CD4-positive, alpha-beta T cell (primary cell): ENCODE data around the gene C8G. TPM values are rescaled to one million over a fixed set of nuclear protein-coding genes. Genes with fewer than 3 reads are reported as not detected.

ENCODE experiments used
- ATAC-seq: fragments of 200-7000 bp; cut with Tn5 transposase; one replicate; pipeline ENCODE4 v1.10.0; 2022; ENCODE audit warnings: mild to moderate bottlenecking; ENCODE audit not compliant: poor library complexity
- CTCF ChIA-PET: fragments of 350-600 bp; sonication (Branson Sonifier 250); formaldehyde crosslinking; loops from one replicate; lab custom pipeline; 2021; ENCODE audit warnings: antibody characterized with exemption, inconsistent platforms; lab: Charles Lee
- POLR2A ChIA-PET: fragments of 350-600 bp; sonication (Branson Sonifier 250); formaldehyde crosslinking; loops from one replicate; lab custom pipeline; 2021; ENCODE audit warnings: antibody characterized with exemption, inconsistent platforms; lab: Charles Lee
- DNase-seq, 14 experiments: peaks; one replicate each; pipeline ENCODE4 v3.0.0-alpha.2; 2013 to 2020; ENCODE audit warnings: mixed read lengths in 2 of 14
- H3K27ac ChIP-seq, 2 donors: one replicate each; pipeline versions ENCODE4 v1.5.1 to v1.7.0; 2013; ENCODE audit warnings: low read length in 2 of 2, low read depth in 1 of 2, mild to moderate bottlenecking in 1 of 2
- H3K27me3 ChIP-seq, 2 experiments: 1 replicate in 1 of 2; 2 replicates in 1 of 2; pipeline versions ENCODE4 v1.6.1 to v1.7.0; 2013; ENCODE audit warnings: low read length in 2 of 2, control low read depth in 1 of 2, mild to moderate bottlenecking in 1 of 2, moderate library complexity in 1 of 2; ENCODE audit not compliant: insufficient read depth in 2 of 2, control insufficient read depth in 1 of 2
- H3K36me3 ChIP-seq: one replicate; pipeline ENCODE4 v1.6.1; 2013; ENCODE audit warnings: low read length, control low read depth; ENCODE audit not compliant: insufficient read depth
- H3K4me1 ChIP-seq: one replicate; pipeline ENCODE4 v1.6.1; 2013; ENCODE audit warnings: low read length, control low read depth; ENCODE audit not compliant: insufficient read depth
- H3K4me3 ChIP-seq: one replicate; pipeline ENCODE4 v1.5.1; 2013; ENCODE audit warnings: mild to moderate bottlenecking, low read length, moderate library complexity
- H3K9me3 ChIP-seq, 2 experiments: 1 replicate in 1 of 2; 2 replicates in 1 of 2; pipeline versions ENCODE4 v1.6.1 to v1.7.0; 2013; ENCODE audit warnings: low read length in 2 of 2, mild to moderate bottlenecking in 2 of 2, control low read depth in 1 of 2, moderate library complexity in 1 of 2; ENCODE audit not compliant: control insufficient read depth in 1 of 2, insufficient read depth in 1 of 2
- H3K27ac Mint-ChIP-seq: one replicate; pipeline ENCODE4 v1.8.0; 2020; ENCODE audit warnings: mixed read lengths
- H3K27me3 Mint-ChIP-seq: one replicate; pipeline ENCODE4 v1.8.0; 2021; ENCODE audit warnings: mixed read lengths
- H3K36me3 Mint-ChIP-seq: one replicate; pipeline ENCODE4 v1.8.0; 2021; ENCODE audit warnings: low read depth, mixed read lengths
- H3K4me1 Mint-ChIP-seq: one replicate; pipeline ENCODE4 v1.8.0; 2021; ENCODE audit warnings: low read depth, mixed read lengths
- H3K4me3 Mint-ChIP-seq: one replicate; pipeline ENCODE4 v1.8.0; 2020; ENCODE audit warnings: mild to moderate bottlenecking, mixed read lengths
- H3K9me3 Mint-ChIP-seq: one replicate; pipeline ENCODE4 v1.8.0; 2020; ENCODE audit warnings: mixed read lengths
- CTCF ChIP-seq: fragments of 200-600 bp; IDR thresholded peaks from one replicate; pipeline ENCODE4 v1.8.0; 2022; ENCODE audit warnings: antibody characterized with exemption, mild to moderate bottlenecking
- intact Hi-C, 2 experiments: fragments of 100-400 bp; cut with DNase I in 1 of 2; cut with micrococcal nuclease in 1 of 2; formaldehyde crosslinking; loops; one replicate each; pipeline versions ENCODE4 v1.15.1 to v1.9.0; 2023 to 2025; cut with DNase I, micrococcal nuclease
- total RNA-seq, 174 experiments: library from RNA in 2 of 174; stranded (reverse) in 2 of 174; gene quantifications; one replicate each; pipeline ENCODE4 v1.2.3 and lab custom pipeline; 2021 to 2026

The C8G gene
- total RNA-seq, 2 experiments from 2014 or later = not detected

DNA sequence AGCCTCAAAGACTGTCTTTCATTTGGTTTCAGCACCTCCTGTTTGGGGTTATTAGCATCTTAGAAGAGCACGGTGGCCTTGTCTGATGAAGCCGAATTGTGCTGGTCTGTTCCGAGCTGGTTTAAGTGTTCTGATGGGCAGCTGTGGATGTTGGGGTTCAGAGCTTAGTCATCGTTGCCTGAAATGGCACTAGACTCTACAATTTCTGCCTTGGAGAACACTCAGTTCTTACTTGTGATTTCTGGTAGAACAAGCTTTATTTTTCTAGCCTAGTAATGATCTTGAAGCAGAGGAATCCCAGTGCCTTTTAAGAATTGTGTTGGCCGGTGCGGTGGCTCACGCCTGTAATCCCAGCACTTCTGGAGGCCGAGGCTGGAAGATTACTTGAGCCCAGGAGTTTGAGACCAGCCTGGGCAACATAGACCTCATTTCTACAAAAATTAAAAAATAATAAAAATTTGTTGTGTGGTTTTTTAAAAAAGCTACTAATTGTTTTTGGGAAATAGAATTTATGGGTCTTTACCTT, 8.3 kb upstream of the C8G start:
- H3K36me3 ChIP-seq = peaks cover 19% of the 10 kb centered on the region
- no peaks in the 10 kb centered on the region for H3K27me3 ChIP-seq
- no peaks in the 10 kb centered on the region for H3K27me3 Mint-ChIP-seq
- ChIA-PET POLR2A (interaction anchor here (0.6 kb wide), 1 partner anchor 94 kb away, joined by 4 read pairs; the partner anchor contains the start of gene AJM1), CTCF (no interaction called here)
- peaks cover 16% of the 10 kb centered on the region for H3K36me3 Mint-ChIP-seq
- DNase-seq (no peak), ATAC-seq (no peak)
- TF ChIP-seq CTCF = no peak
- peaks cover 0 to 11% of the 10 kb centered on the region in 2 experiments for H3K9me3 ChIP-seq
- intact Hi-C loops = no loop called here
- H3K4me3 Mint-ChIP-seq = no peak overlapping the region
- H3K4me3 ChIP-seq = no peak overlapping the region
- no peaks in the 10 kb centered on the region for H3K4me1 Mint-ChIP-seq
- no peak overlapping the region for H3K27ac Mint-ChIP-seq
- no peaks in the 10 kb centered on the region for H3K9me3 Mint-ChIP-seq
- H3K27ac ChIP-seq = no peak overlapping the region
- H3K4me1 ChIP-seq = no peaks in the 10 kb centered on the region

- Mint-ChIP-seq H3K27me3 (no peaks in the 10 kb centered on the region), H3K27ac (no peak overlapping the region), H3K9me3 (no peaks in the 10 kb centered on the region), H3K4me1 (no peaks in the 10 kb centered on the region), H3K4me3 (no peak overlapping the region), H3K36me3 (peaks cover 20% of the 10 kb centered on the region)
- ChIA-PET CTCF (no interaction called here), POLR2A (interaction anchor here (0.8 to 1.0 kb wide), 2 partner anchors 55 to 95 kb away, joined by 3 read pairs; partner anchors contain the start of gene AJM1)
- peaks cover 0 to 11% of the 10 kb centered on the region in 2 experiments for H3K9me3 ChIP-seq
- H3K4me3 ChIP-seq = no peak overlapping the region
- intact Hi-C loops = no loop called here
- H3K36me3 ChIP-seq = peaks cover 25% of the 10 kb centered on the region
- peaks cover 4% of the 10 kb centered on the region for H3K4me1 ChIP-seq
- DNase-seq (no peak), ATAC-seq (no peak)
- no peak overlapping the region for H3K27ac ChIP-seq
- H3K27me3 ChIP-seq = no peaks in the 10 kb centered on the region
- TF ChIP-seq CTCF = no peak
Observed at GRCh38 chr9:136937186-136938001, 7.6 kb upstream of the C8G start.

- Histone ChIP-seq H3K27me3 (no peaks in the 10 kb centered on the region), H3K36me3 (peaks cover 34% of the 10 kb centered on the region), H3K4me3 (no peak overlapping the region), H3K27ac (no peak overlapping the region), H3K4me1 (peaks cover 20% of the 10 kb centered on the region), H3K9me3 (peaks cover 0 to 11% of the 10 kb centered on the region in 2 experiments)
- Mint-ChIP-seq H3K27me3 (no peaks in the 10 kb centered on the region), H3K36me3 (peaks cover 25% of the 10 kb centered on the region), H3K4me3 (no peak overlapping the region), H3K9me3 (no peaks in the 10 kb centered on the region), H3K27ac (no peak overlapping the region), H3K4me1 (no peaks in the 10 kb centered on the region)
- CTCF ChIA-PET = no interaction called here
- no peak for DNase-seq
- ATAC-seq = no peak
- POLR2A ChIA-PET = interaction anchor here (0.7 kb wide), 1 partner anchor 169 kb away, joined by 3 read pairs; no protein-coding TSS in a partner anchor
- TF ChIP-seq CTCF = no peak
- intact Hi-C loops = no loop called here
Observed at GRCh38 chr9:136939431-136939995, 5.5 kb upstream of the C8G start.
